Astrocyte (in vitro differentiated cells and primary cell): ENCODE results near the gene UNCX.

Source experiments
- EZH2 ChIP-seq: IDR thresholded peaks from 2 replicates; pipeline ENCODE4 v1.6.1; 2012; ENCODE audit warnings: mild to moderate bottlenecking, low read length, inconsistent platforms; ENCODE audit not compliant: insufficient read depth
- TF ChIP-seq, protein P1 (sequence below): IDR thresholded peaks from 2 replicates; pipeline ENCODE4 v1.5.1; 2011; ENCODE audit warnings: low read depth, mild to moderate bottlenecking, inconsistent platforms, low read length, moderate library complexity; ENCODE audit not compliant: insufficient read depth

DNA sequence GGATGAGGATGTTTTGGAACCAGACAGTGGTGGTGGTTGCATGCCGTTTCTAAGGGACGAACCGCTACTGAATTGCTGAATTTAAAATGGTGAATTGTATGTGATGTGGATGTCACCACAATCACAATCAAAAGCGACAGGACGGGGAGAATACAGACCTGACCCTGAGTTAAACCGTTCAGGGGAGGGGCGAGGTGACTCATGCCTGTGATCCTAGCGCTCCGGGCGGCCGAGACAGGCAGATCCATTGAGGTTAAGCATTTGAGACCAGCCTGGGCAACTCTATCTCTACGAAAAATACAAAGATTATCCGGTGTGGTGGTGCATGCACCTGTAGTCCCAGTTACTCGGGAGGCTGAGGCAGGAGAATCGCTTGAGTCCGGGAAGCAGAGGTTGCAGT, 46.4 kb downstream of the UNCX start:
- TF ChIP-seq, protein P1, sequence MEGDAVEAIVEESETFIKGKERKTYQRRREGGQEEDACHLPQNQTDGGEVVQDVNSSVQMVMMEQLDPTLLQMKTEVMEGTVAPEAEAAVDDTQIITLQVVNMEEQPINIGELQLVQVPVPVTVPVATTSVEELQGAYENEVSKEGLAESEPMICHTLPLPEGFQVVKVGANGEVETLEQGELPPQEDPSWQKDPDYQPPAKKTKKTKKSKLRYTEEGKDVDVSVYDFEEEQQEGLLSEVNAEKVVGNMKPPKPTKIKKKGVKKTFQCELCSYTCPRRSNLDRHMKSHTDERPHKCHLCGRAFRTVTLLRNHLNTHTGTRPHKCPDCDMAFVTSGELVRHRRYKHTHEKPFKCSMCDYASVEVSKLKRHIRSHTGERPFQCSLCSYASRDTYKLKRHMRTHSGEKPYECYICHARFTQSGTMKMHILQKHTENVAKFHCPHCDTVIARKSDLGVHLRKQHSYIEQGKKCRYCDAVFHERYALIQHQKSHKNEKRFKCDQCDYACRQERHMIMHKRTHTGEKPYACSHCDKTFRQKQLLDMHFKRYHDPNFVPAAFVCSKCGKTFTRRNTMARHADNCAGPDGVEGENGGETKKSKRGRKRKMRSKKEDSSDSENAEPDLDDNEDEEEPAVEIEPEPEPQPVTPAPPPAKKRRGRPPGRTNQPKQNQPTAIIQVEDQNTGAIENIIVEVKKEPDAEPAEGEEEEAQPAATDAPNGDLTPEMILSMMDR, result no peak
- TF ChIP-seq EZH2, result no peak
